AG04449 (cell line): ENCODE data around the gene CCDC120.

Experiments
- CTCF ChIA-PET: fragments of 350-600 bp; formaldehyde crosslinking; extraction: SDS; loops from one replicate; lab custom pipeline; 2021; ENCODE audit warnings: antibody characterized with exemption; lab: Yijun Ruan, JAX
- POLR2A ChIA-PET: fragments of 400-600, 350-600 bp; formaldehyde crosslinking; extraction: SDS; loops from one replicate; lab custom pipeline; 2020; ENCODE audit warnings: antibody characterized with exemption, inconsistent platforms; lab: Yijun Ruan, JAX
- DNase-seq: peaks from one replicate; pipeline ENCODE4 v3.0.0-alpha.2; 2010; ENCODE audit warnings: low read depth, low spot score
- H3K4me3 ChIP-seq: 2 replicates; pipeline ENCODE4 v1.5.1; 2011; ENCODE audit warnings: low read depth, mild to moderate bottlenecking, control low read depth, low read length
- TF ChIP-seq, protein P1 (sequence below): IDR thresholded peaks from one replicate; pipeline ENCODE4 v1.5.1; 2011; ENCODE audit warnings: mild to moderate bottlenecking, moderate library complexity, low read length, control low read depth, inconsistent platforms; ENCODE audit not compliant: insufficient read depth; ENCODE audit errors: missing control alignments

The CCDC120 gene

DNA sequence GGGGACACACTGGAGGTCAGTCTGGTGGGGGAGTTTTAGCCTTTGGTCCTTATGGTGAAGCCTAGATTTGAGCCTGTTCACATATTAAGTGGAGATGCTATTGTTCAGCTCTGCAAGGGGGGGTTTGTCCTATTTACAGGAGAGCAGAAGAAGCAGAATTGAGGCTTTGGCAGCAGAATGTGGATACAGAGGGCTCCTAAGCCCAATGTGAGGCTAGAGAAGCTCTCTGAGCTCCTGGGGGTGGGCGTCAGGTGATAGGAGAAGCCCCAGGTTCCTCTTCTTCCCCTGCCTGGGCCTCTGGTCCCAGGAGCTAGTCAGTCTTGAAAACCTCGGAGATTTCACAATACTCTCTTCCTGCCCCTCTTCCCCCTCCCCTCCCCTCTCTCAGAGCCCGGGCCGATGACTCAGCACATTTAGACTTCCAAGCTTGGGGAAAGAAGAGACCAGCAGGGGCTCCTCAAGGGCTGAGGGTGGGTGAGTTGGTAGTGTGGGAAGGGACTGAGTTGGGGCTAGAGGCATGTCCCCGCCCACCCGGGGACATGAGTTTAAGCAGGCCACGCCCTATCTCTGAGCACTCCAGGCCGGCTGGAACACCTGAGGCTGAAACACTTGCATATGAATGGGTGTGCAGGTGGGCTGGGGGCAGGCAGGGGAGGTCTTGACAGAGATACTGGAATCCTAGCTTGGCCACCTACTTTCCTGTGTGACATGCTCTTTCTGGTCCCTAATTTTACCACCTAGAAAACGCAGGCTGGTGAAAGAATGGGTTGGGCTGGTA, 19.0 kb upstream of the CCDC120 start:
- CTCF ChIA-PET: interaction anchor here (1.4 kb wide), 1 partner anchor 67 kb away, joined by 5 read pairs; the partner anchor contains the start of gene KCND1

DNA sequence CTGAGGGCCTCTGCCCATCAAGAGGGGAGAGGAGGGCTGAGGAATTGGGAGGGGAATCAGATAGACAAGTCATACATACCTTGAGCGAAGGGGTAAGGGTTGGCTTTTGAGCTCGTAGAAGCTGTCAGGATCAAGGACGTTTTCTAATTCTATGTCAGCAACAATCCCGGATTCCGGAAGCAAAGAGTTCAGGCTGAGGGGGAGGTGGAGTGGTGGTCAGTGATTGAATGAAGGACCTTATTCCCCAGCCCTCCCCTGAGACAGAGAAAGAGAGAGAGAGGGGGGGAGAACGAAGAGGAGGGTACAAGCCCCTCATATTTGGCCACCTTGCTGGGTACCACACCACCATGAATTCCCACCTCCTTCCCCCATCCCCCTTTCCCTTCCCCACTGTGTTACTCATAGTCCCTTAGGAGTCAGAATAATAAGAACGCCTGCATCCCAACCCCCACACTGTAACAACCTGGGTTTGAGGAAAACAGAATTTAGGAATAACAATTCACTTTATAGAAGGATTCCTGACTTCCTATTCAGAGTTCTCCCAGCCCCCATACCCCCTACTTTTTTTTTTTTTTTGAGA, 18.3 kb upstream of the CCDC120 start:
- TF ChIP-seq, protein P1, sequence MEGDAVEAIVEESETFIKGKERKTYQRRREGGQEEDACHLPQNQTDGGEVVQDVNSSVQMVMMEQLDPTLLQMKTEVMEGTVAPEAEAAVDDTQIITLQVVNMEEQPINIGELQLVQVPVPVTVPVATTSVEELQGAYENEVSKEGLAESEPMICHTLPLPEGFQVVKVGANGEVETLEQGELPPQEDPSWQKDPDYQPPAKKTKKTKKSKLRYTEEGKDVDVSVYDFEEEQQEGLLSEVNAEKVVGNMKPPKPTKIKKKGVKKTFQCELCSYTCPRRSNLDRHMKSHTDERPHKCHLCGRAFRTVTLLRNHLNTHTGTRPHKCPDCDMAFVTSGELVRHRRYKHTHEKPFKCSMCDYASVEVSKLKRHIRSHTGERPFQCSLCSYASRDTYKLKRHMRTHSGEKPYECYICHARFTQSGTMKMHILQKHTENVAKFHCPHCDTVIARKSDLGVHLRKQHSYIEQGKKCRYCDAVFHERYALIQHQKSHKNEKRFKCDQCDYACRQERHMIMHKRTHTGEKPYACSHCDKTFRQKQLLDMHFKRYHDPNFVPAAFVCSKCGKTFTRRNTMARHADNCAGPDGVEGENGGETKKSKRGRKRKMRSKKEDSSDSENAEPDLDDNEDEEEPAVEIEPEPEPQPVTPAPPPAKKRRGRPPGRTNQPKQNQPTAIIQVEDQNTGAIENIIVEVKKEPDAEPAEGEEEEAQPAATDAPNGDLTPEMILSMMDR: no peak
- ChIA-PET POLR2A (interaction anchor here (0.9 to 1.6 kb wide), 4 partner anchors 13 to 82 kb away, joined by 3 to 6 read pairs (median 4); partner anchors contain the start of genes GRIPAP1 and OTUD5), CTCF (interaction anchor here (0.9 to 1.4 kb wide), 2 partner anchors 38 to 68 kb away, joined by 3 to 5 read pairs; partner anchors contain the start of genes GRIPAP1 and KCND1)
- peak overlapping the region; percentile 49 for H3K4me3 ChIP-seq
- DNase-seq: no peak

More for the DNA sequence above, 19.0 kb upstream of the CCDC120 start:
- POLR2A ChIA-PET: interaction anchor here (0.9 to 1.6 kb wide), 3 partner anchors 13 to 82 kb away, joined by 4 to 6 read pairs (median 4); partner anchors contain the start of genes GRIPAP1 and OTUD5
- TF ChIP-seq, protein P1: peak; percentile 28
- peak overlapping the region; percentile 49 for H3K4me3 ChIP-seq
- peak; percentile 74 for DNase-seq

DNA sequence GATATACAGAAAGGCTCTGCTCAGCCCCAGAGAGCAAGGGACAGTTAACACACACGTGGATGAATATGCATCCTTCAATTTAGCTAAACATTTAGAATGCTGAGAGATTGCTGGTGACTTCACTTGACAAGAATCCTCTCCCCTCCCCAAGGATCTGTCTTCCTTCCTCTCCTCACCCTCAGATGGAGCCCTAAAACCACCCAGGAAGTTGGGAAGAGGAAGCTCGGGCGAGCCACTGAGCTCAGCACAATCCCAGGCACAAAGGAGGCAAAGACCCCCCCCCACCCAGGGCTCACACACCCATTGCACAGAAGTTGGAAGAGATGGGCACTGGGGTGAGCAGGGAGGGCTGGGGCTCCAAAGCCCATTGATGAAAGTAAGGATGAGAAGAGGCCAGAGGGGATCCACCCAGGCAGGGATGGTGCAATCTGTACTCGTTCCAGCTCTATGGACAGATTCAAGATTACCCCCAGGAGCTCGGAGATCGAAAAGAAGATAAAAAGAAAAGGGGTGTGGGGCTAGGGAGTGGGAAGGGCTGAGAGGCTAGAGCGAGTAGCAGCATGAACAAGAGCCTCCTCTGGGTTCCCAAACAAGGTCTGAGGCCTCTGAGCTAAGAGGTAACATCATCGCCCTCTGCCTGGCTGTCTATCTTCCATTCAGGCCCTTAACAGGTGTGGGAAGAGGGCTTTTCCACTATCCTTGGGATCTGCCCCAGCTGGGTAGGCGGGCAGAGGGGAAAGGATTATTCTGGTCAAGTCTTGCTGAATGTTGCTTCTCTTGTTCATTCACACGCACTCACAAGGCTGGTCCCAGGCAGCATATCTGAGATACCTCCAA, 16.8 kb upstream of the CCDC120 start:
- ChIA-PET CTCF (interaction anchor here (0.9 to 1.5 kb wide), 4 partner anchors 70 to 136 kb away, joined by 3 to 6 read pairs (median 4); partner anchors contain the start of gene KCND1), POLR2A (interaction anchor here (0.5 to 1.7 kb wide), 4 partner anchors 13 to 131 kb away, joined by 3 to 11 read pairs (median 3); partner anchors contain the start of gene OTUD5)
- TF ChIP-seq, protein P1: no peak
- peak overlapping the region; percentile 71 for H3K4me3 ChIP-seq
- no peak for DNase-seq

DNA sequence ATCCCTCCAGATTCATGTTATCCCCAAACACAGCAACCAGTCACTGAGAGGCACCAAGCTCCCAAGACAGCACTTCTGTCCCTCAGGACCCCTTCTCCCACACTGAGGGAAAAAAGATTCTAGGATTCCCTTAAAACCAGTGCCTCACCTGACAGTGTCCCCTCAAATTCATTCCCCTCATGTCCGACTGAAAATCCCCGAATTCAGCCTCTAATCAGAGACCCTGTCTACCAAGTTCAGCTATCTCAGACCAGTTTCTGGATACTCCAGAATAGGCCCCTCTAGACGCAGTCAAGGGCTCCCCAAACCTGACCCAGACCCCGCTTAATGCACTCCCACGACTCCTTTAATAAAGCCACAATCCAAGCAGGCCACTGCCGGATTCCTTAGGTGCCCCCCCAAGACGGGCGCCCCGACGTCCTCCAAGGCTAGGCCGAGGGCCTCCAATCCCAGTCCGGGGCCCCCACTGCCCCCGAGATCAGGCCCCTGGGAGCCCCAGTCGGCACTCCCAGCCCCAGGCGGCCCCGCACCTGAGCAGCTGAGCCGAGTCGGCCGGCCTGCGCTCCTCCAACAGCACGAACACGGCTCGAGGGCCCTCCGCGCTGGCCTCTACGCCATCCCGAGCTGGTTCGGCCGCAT, 16.1 kb upstream of the CCDC120 start:
- CTCF ChIA-PET: interaction anchor here (1.4 to 1.5 kb wide), 3 partner anchors 71 to 97 kb away, joined by 3 to 6 read pairs (median 5); partner anchors contain the start of gene KCND1
- TF ChIP-seq, protein P1: no peak
- H3K4me3 ChIP-seq: peak overlapping the region; percentile 71
- no peak for DNase-seq
- POLR2A ChIA-PET: interaction anchor here (0.9 to 1.7 kb wide), 3 partner anchors 41 to 85 kb away, joined by 8 to 11 read pairs (median 8); partner anchors contain the start of genes GRIPAP1 and OTUD5

DNA sequence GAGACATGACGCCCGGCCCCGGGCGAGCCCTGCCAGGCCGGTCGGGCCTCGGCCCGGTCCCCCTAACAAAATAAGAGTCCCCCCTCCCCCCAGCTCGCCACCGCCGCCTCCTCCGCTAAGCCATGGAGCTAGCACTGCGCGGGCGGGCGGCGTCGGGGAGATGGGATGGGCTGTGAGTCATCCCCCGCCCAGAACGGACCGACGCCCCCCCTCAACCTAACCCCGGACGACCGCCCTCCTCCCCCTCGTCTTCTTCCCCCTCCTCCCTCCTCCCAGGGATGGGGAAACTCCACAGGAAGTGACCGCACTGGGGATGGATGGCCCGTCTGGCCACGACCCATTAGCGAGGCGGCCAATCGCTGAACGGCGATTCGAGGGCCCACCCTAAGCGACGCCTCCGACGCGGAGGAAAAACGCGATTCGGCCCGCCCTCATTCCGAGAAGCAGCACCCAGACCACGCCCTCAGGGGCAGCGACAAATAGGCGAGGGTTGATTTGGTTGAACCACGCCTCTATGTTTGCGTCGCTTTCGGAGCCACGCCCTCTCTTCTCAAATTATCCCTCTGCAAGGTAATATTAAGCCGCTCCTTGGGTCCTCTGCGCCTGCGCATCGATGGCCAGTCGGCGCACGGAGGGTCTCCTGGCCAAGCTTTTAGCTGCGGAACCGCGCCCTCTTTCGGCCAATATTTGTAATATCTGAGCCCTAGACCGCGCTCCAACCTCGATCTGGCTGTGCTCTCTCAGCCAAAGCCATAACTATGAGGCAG, 15.4 kb upstream of the CCDC120 start, which contains the start of gene TFE3:
Gene TFE3 (minus strand): TSS at position 138 of the 767 bp plus-strand sequence. CDS start 131 bp downstream, at position 7.
- H3K4me3 ChIP-seq: peak within 1 kb of the TSS; percentile 71
- TF ChIP-seq, protein P1: peak; percentile 48
- CTCF ChIA-PET: interaction anchor here (0.6 to 2.1 kb wide), 11 partner anchors 10 to 122 kb away, joined by 3 to 10 read pairs (median 3); partner anchors contain the start of genes KCND1 and OTUD5
- peak; percentile 89 for DNase-seq
- POLR2A ChIA-PET: interaction anchor here (0.9 to 1.4 kb wide), 5 partner anchors 10 to 85 kb away, joined by 3 to 8 read pairs (median 4); partner anchors contain the start of genes GRIPAP1, KCND1 and OTUD5
